ENCODE measurements around the gene ACR. TPM values are rescaled to one million over a fixed set of nuclear protein-coding genes. Genes with fewer than 3 reads are reported as not detected.

ACR gene
- total and polyA plus RNA-seq, 3 donors from 2014 or later, result 49.5 to 181 (median 88.7) TPM

GRCh38 chr22:50702261-50702671 lies 35.7 kb upstream of the ACR start:
- no peaks in the 10 kb centered on the region for H3K27me3 ChIP-seq
- no peak overlapping the region for H3K4me3 ChIP-seq
- WGBS, 2 donors, result 75 to 85% methylated on average over 7 of the region's 7 CpGs
- H3K27ac ChIP-seq, result no peak overlapping the region
- TF ChIP-seq CTCF (IDR thresholded peaks at IDR 0.05) (no peak), POLR2A (IDR thresholded peaks at IDR 0.05) (no peak)
- intact Hi-C loops (cut with DNase I; ENCODE audit: low total_unique reads), result no loop called here
- no peaks in the 10 kb centered on the region for H3K36me3 ChIP-seq (ENCODE audit: low read depth, missing control alignments)
- no peaks in the 10 kb centered on the region for H3K9me3 ChIP-seq
- no peaks in the 10 kb centered on the region for H3K4me1 ChIP-seq
- no peak for DNase-seq

DNA sequence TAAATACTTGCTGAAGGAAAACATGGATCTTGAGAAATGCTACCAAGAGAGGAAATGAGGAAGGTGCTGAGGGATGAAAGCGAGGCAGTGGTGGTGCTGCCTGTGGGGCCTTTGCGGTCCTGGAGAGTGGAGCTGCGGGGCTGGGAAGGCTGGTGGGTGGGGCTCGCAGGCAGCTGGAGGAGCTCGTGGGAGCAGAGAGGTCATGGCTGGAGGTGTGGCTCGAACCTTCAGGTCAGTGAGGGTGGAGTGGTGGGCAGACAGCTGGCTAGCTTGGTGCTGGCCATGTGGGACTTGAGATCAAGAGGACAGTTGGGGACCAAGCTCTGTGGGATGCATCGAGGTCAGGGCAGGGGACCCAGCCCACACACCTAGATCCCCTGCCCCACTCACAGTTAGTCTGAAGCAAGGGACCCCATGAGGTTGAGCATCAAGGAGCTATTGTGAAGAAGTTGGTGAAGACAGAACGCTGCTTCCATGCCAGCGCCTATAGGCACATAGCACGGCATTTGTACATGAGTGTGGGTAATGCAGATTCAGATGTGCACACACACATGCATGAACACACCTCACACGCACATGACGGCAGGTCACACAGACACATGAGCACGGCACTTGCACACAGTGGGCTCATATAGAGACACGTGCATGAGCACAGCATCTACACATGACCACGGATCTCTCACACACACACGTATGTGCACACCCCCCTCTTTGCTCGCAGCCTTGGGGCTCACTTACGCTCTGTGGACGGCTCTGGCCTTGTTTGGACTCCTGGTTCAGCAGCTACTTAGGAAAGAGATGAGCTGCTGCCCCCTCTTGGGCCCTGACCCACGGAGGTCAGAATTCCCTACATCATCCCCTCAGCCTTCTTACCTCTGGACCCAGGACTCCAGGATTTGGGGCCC lies 34.9 kb upstream of the ACR start:
- Histone ChIP-seq H3K4me1 (no peaks in the 10 kb centered on the region), H3K27me3 (no peaks in the 10 kb centered on the region), H3K9me3 (no peaks in the 10 kb centered on the region), H3K27ac (no peak overlapping the region), H3K36me3 (ENCODE audit: low read depth, missing control alignments) (no peaks in the 10 kb centered on the region), H3K4me3 (no peak overlapping the region)
- no peak for TF ChIP-seq CTCF (IDR thresholded peaks at IDR 0.05)
- no peak for TF ChIP-seq POLR2A (IDR thresholded peaks at IDR 0.05)
- intact Hi-C loops (cut with DNase I; ENCODE audit: low total_unique reads), result no loop called here
- WGBS, 2 donors, result 89 to 90% methylated on average over 18 to 20 of the region's 20 CpGs
- DNase-seq, result no peak

DNA sequence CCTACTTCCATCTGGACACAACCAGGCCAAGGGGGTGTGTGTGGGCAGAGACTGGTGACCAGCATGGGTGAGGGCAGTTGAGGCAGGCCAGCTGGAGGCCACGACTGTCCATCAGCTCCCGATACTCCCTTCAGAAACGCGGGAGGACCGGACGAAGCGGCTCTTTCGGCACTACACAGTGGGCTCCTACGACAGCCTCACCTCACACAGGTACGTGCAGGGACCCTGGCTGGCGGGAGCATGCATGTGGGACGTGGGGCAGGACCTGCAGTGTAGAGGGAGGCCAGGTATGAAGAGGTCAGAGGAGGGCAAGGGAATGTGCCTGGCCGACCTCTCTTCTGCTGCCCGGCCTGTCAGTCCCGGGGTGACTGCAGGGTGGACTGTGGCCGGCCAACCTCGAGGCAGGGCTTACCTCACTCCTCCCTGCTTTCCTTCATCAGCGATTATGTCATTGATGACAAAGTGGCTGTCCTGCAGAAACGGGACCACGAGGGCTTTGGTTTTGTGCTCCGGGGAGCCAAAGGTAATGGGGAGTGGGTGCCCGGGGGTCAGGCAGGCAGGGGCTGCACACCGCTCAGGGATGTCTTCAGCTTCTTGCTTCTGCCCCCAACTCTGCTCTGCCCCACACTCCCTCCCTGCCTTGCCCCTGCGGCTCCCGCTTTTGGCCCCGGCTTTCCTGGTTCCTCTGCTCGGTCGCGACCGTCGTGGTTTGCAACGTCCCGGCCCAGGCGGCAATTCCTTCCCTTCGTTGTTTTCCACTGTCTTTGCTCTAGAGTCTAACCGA lies 34.1 kb upstream of the ACR start:
- WGBS, 2 donors, result 90 to 91% methylated on average over 27 to 36 of the region's 36 CpGs
- Histone ChIP-seq H3K27me3 (no peaks in the 10 kb centered on the region), H3K36me3 (ENCODE audit: low read depth, missing control alignments) (no peaks in the 10 kb centered on the region)

DNA sequence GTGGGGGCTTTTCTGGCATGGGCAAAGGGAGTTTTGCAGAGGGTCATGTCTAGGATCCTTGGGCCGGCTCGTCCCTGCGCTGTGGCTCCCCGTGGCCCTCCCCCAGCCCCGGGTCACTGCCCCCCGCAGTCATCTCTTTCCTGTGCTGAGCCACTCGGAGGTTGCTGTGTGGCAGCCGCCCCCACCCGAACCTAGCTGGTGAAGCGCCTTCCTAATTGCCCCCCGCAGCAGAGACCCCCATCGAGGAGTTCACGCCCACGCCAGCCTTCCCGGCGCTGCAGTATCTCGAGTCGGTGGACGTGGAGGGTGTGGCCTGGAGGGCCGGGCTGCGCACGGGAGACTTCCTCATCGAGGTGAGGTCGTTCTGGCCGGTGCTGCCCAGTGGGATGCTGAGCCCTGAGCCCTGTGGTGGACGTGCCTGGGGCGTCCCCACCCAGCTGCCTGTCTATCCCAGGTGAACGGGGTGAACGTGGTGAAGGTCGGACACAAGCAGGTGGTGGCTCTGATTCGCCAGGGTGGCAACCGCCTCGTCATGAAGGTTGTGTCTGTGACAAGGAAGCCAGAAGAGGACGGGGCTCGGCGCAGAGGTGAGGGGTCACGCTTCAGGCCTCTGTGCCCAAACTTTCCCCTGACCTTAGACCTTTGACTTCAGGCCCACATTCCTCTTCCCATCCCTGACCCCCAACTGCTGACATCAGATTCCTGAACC lies 33.3 kb upstream of the ACR start:
- H3K36me3 ChIP-seq (ENCODE audit: low read depth, missing control alignments), result no peaks in the 10 kb centered on the region
- intact Hi-C loops (cut with DNase I; ENCODE audit: low total_unique reads), result no loop called here

More for the DNA sequence above, 34.1 kb upstream of the ACR start:
- Histone ChIP-seq H3K4me3 (no peak overlapping the region), H3K9me3 (no peaks in the 10 kb centered on the region), H3K27ac (no peak overlapping the region), H3K4me1 (no peaks in the 10 kb centered on the region)
- TF ChIP-seq CTCF (IDR thresholded peaks at IDR 0.05) (no peak), POLR2A (IDR thresholded peaks at IDR 0.05) (no peak)
- DNase-seq, result no peak
- intact Hi-C loops (cut with DNase I; ENCODE audit: low total_unique reads), result no loop called here

More for the DNA sequence above, 33.3 kb upstream of the ACR start:
- no peaks in the 10 kb centered on the region for H3K27me3 ChIP-seq
- no peak for DNase-seq
- H3K4me1 ChIP-seq, result no peaks in the 10 kb centered on the region
- TF ChIP-seq POLR2A (IDR thresholded peaks at IDR 0.05) (no peak), CTCF (IDR thresholded peaks at IDR 0.05) (no peak)
- H3K9me3 ChIP-seq, result no peaks in the 10 kb centered on the region
- H3K27ac ChIP-seq, result no peak overlapping the region
- H3K4me3 ChIP-seq, result no peak overlapping the region
- 85 to 86% methylated on average over 35 to 37 of the region's 37 CpGs for WGBS, 2 donors

All from testis (tissue), 3 donors.